GM18868 (cell line): ENCODE results near the gene SERPIND1.

Experiments used
- ATAC-seq: cut with Tn5 transposase; IDR thresholded peaks from one replicate; pipeline ENCODE4 v1.9.1; 2021; ENCODE audit warnings: mild to moderate bottlenecking, moderate library complexity; ENCODE audit not compliant: unreplicated experiment

Gene SERPIND1

GRCh38 chr22:20771918-20772625, 1.8 kb upstream of the SERPIND1 start:
- no peak for ATAC-seq

DNA sequence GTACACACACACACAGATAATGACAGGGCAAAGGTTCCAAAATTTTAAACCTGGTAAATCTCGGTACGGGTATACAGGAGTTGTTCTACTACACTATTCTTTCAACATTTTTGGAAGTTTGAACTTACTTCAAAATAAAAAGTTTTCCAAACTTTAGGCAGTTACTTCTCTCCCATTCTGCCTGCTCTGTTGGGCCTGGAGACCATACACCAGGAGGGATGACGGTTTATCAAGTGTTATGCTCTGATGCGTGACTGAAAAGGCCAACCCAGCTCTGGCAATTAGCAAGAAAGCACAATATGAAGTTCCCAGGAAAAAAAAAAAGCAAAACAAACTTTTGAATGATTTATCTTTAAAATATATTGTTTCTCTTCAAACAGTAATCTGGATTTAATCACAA, 969 bp downstream of the SERPIND1 start:
- no peak for ATAC-seq

- ATAC-seq, result no peak
Measured at GRCh38 chr22:20775342-20775895, 1.5 kb downstream of the SERPIND1 start.

- no peak for ATAC-seq
Measured at GRCh38 chr22:20776624-20777405, 2.9 kb downstream of the SERPIND1 start.

DNA sequence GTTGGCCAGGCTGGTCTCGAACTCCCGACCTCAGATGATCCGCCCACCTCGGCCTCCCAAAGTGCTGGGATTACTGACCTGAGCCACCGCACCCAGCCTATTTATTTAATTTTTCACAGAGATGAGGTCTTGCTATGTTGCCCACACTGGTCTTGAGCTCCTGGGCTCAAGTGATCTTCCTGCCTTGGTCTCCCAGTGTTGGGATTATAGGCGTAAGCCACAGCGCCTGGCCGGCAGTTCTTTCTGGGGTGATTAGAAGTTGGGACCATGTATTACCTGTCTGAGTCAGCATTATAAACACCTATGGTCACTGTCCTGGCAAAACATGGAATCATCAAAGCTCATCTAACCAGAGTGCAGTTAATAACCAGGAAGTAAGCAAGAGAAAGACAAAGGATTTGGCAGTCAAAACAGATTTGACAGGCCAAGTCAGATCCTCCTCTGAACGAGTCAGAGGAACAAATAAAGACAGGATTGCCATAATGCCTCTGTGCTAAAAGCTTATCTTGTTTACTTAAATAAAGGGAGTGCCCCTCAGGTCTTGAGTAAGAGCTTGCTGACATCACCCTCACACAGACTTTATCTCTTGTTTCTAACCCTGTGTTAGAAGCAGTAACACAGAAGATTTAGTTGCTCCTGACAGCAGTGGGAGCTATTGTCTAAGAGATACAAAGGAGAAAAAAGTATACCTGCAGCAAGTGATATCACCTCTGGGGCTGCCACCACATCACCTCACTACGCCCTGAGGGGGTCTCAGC, 3.7 kb downstream of the SERPIND1 start:
- ATAC-seq, result no peak

- ATAC-seq, result no peak
Measured at GRCh38 chr22:20779014-20779817, 5.3 kb downstream of the SERPIND1 start.

DNA sequence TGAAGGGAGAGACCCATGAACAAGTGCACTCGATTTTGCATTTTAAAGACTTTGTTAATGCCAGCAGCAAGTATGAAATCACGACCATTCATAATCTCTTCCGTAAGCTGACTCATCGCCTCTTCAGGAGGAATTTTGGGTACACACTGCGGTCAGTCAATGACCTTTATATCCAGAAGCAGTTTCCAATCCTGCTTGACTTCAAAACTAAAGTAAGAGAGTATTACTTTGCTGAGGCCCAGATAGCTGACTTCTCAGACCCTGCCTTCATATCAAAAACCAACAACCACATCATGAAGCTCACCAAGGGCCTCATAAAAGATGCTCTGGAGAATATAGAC, 5.9 kb downstream of the SERPIND1 start:
- ATAC-seq, result no peak

DNA sequence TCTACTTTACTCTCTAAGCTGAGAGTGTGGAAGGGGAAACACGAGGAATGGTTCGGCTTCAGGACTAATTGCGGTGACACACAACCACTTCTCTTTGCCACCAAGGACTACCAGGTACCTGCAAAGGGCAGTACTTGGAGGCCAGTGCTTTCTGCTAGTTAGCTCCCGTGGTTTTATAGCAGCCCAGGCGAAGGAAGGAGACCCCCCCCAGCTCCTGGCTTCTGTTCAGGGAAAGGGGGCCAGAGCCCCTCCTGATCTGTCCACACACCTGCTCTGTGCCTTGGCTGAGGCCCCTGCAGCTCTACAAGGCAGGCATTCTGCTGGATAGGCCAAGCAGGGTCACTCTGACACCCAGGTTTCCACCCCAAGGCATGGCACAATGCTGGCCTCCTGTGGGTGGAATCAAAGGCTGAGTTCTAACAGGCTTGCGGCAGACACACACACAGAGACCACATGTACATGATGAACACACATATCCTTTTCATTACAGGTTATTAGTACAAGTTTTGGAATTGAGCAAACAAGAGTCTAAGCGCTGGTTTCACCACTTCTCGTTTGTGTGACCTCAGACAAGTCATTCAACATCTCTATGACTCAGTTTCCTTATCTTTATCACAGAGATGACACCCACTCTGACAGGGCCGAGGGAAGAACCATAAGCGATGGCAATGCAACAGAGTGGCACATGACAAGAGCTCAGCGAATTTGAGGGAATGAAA, 7.5 kb downstream of the SERPIND1 start:
- no peak for ATAC-seq

DNA sequence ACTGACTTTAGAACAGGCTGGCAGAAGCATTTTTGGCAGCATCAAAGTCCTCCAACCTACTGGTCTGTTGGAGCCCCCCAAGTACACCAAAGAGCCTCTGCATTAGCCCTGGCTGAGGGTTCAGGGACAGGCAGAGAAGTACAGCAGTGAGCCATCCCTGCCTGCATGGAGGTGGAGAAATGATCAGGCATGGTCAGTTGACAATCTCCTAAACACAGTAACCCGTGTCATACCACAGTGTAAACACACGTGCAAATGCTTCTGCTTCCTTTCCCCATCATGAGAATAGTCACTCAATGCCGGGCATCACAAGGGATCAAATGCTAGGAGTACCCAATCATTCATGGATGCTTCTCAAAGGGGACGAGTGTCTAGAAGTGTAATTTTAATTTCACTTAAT, 8.2 kb downstream of the SERPIND1 start:
- ATAC-seq, result no peak

- no peak for ATAC-seq
Measured at GRCh38 chr22:20782596-20783299, 8.8 kb downstream of the SERPIND1 start.

- no peak for ATAC-seq
Measured at GRCh38 chr22:20783300-20783673, 9.4 kb downstream of the SERPIND1 start.

DNA sequence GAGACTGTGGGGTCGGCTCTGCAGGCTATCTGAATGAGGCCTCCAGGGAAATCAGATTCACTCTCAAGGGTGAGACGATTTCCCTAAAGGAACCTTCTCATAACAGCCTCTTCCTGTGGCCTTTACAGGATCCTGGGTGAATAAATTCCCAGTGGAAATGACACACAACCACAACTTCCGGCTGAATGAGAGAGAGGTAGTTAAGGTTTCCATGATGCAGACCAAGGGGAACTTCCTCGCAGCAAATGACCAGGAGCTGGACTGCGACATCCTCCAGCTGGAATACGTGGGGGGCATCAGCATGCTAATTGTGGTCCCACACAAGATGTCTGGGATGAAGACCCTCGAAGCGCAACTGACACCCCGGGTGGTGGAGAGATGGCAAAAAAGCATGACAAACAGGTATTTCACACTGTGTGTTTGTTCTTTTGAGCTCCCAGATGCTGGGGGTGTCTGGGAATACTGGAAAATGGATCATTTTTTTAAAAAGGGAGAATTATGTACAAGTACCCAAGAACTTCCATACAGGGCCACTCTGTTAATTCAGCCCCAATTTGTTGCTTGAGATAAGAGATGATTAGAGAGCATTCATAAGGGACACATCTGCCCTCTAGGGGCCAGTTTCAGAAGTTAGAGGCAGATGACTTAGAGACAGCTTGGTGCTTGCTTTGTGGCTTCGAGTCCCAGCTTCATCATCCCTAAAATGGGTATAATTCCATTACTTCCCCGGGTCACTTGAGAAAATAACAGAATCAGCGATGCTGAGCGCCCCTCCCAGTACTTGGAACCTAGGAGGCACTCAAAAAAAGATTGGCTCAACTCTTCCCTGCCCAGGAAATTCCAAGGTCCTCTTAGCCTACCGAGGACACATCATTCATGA, 10.2 kb downstream of the SERPIND1 start:
- no peak for ATAC-seq

DNA sequence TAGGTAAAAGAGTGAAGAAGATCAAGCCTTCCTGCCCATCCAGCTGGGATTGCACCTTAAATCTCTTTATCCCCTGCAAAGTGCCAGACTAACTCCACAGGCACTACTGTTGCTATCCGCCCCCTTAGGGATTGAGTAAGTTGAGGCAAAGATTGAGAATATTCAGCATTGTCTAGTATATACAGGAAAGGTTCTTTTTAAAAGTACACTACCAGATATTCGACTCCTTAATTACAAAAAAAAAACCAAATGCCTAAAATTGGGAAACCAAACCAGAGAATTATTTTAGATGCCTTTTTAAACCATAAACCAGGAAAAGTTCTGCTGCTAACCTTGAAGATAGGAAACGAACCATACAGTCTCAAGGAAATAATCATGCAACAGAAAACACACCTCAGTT, 11.5 kb downstream of the SERPIND1 start:
- no peak for ATAC-seq

GRCh38 chr22:20786048-20786447, 12.1 kb downstream of the SERPIND1 start:
- ATAC-seq, result no peak

DNA sequence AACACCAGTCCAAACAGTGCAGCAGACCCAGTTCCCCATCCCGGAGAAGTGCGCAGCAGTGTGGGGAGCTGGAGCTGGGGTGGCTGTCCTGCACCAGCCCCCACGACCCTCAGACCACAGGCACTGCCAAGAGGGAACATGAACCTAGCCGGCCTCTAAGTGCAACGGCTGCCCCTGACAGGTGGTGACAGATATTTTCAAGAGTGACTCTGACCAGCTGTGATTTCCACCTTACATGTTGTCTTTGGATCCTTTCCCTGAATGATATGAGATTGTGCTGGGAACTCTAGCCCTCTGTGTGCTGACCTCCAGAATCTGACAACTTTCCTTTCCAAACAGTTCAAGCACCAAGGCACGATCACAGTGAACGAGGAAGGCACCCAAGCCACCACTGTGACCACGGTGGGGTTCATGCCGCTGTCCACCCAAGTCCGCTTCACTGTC, 12.6 kb downstream of the SERPIND1 start:
- no peak for ATAC-seq

DNA sequence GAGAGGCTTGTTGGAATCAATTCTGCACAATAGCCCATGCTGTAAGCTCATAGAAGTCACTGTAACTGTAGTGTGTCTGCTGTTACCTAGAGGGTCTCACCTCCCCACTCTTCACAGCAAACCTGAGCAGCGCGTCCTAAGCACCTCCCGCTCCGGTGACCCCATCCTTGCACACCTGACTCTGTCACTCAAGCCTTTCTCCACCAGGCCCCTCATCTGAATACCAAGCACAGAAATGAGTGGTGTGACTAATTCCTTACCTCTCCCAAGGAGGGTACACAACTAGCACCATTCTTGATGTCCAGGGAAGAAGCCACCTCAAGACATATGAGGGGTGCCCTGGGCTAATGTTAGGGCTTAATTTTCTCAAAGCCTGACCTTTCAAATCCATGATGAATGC, 13.3 kb downstream of the SERPIND1 start:
- no peak for ATAC-seq

DNA sequence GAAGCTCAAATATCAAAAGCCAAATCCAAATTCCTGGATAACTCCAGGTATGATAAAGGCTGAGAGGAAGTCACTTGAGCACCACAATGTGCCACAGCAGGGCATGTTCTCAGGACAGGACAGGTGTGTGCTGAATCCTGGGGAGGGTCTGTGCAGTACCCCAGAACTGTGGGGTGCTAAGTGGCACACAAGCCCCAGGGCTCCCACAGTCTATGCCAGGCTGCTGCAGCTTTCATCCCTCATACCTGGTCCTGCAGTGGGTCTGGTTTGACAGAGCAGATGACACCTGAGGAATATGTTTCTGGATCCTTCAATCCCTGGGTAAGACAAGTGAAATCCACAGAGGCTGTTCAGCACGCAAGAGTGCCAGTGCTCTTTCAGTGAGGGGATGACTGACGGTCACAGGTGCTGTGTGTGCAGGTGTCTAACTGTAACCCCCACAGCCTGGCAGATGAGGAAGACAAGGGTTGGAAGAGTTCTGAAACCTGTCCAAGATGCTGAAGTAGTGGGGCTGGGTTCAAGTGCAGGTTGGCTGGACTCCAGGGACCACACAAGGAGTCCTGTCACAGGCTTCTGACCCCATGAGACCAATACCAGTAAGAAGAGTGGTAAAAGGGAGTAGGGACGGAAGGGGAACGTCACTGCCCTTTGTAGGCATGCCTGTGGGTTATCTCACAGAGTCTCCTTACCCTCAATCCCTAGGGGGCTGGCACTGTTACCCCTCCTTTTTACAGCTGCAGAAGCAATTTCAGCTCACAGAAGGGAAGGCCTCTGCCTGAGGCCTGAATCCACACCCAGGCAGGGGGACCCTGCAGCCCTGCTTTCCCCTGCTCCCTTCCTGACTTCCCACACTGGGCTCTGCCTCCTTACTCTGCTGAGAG, 14.1 kb downstream of the SERPIND1 start:
- no peak for ATAC-seq
